ENCODE measurements around the gene LMCD1.
A peak's percentile ranks its signal among the peaks of the same experiment; 100 is the strongest.

The LMCD1 gene, protein sequence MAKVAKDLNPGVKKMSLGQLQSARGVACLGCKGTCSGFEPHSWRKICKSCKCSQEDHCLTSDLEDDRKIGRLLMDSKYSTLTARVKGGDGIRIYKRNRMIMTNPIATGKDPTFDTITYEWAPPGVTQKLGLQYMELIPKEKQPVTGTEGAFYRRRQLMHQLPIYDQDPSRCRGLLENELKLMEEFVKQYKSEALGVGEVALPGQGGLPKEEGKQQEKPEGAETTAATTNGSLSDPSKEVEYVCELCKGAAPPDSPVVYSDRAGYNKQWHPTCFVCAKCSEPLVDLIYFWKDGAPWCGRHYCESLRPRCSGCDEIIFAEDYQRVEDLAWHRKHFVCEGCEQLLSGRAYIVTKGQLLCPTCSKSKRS

DNA sequence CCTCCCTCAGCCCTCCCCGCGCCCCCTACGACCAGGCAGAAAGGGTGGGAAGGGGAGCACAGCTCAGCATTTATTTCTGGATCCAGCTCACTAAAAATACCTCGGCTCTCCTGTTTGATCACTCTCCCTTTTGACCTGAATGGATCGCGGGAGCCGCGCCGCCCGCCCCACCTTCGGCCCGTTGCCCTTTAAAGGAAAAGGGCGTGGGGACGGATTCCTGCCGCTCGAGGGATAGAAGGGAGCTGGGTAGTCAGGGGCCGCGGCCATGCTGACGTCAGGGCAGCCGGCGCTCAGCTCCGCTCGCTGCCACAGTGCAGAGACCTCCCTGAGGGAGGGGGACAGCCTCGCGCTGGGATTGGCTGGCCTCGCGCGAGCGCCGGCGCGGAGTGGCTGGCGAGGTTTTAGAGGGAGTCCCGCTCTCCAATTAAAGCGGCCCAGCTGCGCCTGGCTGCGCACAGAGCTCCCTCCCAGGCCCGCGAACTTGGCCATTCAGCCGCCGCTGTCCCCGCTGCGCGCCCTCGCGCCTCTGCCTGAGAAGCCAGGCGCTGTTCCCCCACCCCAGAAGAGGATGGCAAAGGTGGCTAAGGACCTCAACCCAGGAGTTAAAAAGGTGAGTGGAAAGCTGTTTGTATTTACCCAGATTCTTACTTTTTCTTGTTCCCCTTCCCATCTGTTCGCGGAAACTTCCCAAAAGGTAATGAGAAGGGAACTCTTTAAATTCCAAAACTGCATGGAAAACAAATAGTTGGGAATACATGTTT lies at the start of gene LMCD1:
TSS of gene LMCD1 (plus strand) at position 453 of the 761 bp plus-strand sequence. CDS start at position 569, 116 bp downstream.
- peak; percentile 99 for DNase-seq (ENCODE audit: low spot score)

DNA sequence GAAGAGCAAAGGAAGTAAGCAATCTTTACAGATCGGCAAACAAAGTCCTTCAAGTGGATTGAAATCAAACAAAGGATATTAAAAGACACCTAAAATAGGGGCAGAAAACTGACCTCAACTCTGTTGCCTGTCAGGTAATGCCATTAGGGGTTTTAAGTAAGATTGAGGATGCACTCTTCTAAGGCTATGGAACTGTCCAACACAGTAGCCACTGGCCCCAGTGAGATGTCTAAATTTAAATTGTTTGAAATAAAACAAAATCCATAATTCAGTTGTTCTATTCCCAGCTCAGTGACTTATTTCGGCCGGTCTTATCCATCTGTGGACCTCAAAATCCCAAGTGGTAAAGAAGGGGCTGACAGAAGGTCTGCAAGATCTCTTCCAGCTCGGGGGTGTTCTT lies 49.5 kb upstream of the LMCD1 start:
- DNase-seq (ENCODE audit: low spot score), result no peak

DNA sequence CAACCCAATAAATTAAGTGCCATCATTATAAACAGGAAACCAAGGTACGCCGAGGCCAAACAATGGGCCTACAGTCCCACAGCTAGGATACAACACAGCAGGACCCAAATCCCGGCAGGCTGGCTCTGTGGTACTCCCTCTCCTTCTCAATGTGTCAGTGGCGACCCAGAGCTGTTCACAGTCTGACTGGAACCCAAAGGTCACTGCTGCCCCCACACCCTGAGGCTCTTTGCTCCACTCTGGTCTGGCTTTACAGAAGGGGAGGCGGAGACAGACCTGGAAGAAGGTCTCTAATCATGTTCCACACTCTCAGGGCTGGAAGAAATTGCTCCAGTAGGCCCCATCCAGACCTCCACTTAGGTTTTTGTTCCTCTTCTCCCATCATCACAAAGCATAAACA lies 48.5 kb upstream of the LMCD1 start:
- no peak for DNase-seq (ENCODE audit: low spot score)

DNA sequence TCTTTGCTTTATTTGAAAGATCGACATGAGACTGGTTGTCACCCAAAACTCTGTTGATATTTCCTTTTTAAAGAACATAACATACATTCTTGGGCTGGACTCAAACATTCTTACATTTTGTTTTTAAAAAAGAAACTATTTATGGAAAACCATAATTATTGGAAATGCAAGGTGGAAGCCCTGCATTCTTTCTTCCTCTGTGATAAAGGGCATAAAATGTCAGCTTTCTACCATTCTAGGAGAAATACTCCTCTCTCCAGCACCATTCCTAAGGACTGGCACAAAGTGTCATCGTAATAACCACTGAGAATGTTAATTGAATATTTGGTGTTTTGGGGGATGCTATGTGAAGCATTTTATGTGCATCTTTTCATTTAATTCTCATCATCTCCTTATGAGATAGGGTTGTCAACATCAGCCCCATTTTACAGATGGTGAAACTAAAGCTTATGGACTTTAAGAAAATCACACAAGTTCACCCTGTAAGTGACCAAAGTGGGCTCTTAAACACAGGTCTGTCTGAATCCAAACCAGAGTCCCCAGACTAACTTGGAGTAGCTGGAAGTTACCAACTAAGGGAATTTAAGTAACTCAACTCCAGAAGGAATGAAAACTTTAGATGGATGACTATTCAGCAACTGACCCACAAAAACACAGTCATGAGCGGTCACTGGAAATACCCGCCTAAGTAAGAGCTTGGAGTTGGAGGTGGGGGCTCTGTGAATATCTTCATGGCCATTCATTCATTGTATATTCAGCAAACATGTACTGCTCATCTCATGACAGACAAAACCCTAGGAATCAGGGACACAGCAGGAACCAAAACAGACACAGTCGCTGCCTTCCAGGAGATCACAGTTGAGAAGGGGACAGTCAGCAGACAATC lies 45.9 kb upstream of the LMCD1 start:
- no peak for DNase-seq (ENCODE audit: low spot score)

DNA sequence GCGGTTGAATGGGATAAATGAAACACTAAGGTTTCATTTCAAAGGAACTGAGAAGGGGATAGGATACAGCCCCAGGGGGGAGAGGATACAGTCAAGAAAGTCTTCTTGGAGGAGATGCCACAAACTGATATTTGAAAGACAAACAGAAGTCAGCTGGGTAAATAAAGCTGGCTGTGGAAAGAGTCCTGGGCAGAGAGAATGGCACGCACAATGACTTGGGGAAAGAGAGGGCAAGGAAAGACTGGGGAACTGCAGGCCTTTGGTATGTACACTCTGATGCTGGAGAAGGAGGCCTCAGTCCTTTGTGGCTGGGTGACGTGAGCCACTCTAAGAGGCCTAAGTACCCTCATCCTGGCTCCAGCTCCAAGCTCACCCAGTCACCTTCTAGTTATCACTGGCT lies 45.2 kb upstream of the LMCD1 start:
- no peak for DNase-seq (ENCODE audit: low spot score)

DNA sequence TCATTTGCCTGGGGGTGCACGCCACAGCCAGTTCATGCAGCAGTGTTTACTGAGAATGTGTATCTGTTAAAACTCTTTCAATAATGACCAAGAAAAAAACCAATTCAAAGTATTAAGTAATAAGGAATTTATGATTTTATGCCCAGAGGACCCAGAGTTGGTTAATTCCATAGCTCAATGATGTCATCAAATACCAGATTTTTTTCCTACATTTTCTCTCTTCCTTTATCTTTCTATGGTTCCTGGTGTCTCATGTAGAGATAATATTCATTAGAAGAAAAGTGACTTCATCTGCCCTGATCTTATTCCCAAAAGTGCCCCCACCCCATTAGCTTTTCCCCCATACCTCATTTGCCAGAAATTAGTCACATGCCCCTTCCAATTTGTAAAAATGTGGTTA lies 44.6 kb upstream of the LMCD1 start:
- no peak for DNase-seq (ENCODE audit: low spot score)

DNA sequence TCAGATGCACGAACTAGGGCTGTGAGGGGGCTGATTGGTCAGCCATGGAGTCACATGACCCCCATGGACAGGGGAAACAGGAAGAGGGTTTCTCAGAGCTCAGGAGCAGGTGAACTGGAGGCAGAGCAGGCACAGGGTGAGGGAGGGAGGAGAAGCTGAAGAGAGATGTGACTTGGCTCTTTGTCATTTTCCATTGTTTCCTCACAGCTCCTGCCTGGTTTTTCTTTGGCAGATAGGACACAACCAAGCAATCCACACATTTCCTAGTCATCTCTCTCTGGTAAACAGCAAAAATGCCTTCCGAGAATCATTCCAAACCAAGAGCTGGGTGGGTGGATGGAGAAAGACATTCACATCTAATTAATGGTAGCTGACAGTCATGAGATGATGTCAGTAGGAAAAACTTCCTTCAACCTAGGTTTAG lies 43.4 kb upstream of the LMCD1 start:
- DNase-seq (ENCODE audit: low spot score), result no peak

DNA sequence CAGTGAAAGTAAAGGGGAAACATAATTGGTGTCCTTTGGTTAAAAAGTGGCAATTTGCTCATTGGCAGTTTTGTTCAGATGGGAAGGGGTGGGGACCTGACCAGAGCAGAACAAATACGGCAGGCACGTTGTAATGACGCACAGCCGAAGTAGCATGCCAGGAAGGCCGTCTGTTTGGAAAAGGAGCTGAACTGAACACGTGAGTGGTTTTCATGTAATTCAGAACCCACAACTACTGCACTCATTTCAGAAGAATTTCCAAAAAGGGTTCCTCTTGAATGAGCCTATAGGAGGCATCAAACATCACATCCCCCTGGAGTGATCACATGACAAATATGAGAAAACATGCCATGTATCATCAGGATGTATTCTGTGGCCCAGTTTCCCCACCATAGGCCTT lies 42.9 kb upstream of the LMCD1 start:
- DNase-seq (ENCODE audit: low spot score), result no peak

DNA sequence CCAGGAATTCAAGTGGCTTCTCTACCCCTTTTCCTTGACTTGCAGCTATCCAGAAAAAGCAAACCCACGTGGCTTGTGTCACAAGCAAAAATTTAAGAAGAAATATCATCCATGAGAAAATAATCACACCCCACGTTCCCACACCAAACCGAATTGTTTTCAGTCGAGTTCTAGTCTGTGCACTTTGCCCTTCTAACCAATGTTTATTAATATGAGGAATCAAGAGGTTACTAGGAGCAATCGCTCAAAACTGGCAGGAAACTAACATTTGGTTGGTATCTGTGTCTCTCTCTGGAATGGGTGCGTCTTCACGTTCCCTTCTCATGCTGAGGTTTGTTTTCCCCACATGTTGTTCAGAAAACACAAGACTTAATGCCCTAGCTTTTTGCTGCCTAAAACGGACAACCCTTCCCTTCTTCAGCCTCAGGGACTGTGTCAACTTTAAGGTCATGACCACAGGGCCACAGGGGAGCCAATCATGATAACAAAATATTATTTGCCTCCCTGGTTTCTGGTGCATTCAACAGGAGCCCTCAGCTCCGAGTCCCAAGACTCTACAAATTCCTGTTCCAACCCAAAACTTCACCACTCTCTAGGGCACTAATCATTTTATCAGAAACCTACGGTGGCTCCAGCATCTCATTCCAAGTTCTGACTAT lies 41.4 kb upstream of the LMCD1 start:
- no peak for DNase-seq (ENCODE audit: low spot score)

DNA sequence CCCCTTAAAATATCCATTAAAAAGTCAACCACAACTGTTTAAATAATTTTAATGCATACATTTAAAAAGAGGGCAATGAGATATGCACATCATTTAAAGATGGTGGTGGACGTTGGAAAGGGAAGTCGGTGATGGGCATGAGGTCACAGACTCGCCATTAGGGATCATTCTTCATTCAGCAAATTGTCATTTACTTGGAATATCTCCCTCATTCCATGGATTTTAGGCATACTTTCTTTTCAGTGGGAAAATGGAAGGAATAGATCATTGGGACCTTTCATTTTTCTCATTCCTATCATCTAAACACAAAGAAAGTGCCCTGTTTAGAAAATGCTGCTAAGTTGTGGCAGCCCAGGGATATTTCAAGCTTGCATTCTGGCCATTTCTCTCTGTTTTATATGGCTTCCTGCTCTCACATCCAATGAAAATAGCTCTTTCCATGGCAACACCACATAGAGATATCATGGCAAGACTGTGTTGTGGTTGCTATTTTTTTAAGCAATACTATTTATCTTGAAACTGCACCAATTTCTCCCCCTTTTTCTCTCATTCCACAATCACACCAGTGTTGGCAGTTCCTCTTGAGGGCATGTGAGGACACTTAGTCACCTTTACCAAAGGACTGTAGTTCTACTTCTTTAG lies 40.7 kb upstream of the LMCD1 start:
- no peak for DNase-seq (ENCODE audit: low spot score)

DNA sequence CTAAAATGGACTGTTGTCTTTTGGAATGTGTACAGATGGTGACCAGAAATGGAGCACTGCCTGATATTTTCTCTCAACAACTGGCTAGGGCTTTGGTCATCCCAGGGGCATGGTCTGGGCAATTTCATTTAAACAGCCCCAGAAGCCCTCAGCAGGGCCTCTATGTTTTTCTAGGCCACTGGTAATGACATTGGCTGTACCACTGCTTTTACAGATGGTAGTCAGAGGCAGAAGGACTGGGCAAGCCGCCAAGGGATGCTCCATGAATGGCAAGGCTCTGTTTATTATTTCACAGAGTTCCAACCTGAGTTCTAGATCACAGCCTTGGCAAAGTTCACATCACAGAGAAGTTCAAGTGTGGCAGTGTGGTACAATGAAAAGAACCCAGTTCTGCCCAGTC lies 37.0 kb upstream of the LMCD1 start:
- DNase-seq (ENCODE audit: low spot score), result no peak

DNA sequence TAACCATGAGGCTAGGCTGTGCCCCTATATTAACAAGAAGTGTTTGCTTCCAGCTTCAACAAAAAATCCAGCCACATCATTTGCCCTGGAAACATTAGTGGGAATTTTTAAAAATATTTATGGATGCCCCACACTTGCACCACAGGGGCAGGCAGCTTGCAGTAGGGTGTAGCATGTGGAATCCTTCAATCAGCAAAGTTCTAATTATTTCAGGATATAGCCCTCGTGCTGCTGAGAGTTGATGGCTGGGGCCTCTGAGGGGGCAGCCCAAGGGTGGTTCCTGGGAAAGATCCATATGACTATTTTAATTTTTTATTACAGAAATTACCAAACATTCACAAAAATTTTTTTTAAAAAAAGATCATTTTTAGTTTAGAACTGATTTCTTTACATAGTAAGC lies 35.1 kb upstream of the LMCD1 start:
- DNase-seq (ENCODE audit: low spot score), result no peak

DNA sequence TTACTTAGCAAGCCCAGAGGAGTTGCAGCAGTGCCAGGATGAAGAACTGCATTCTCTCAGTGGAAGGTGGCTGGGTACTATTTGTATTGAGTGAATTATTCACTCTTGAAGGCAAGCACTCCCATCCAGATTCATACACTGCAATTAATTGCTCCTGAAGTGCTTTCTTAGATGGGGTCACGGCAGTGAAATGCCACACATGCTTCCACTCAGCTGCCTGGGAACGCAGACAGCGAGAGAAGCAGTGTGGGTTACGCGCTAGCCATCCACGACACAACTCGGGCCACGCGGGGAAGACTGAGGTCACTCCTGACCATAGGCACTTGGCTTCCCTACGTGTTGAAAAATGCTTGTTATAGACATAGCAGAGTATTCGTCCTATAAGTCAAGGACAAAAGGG lies 30.8 kb upstream of the LMCD1 start:
- no peak for DNase-seq (ENCODE audit: low spot score)

DNA sequence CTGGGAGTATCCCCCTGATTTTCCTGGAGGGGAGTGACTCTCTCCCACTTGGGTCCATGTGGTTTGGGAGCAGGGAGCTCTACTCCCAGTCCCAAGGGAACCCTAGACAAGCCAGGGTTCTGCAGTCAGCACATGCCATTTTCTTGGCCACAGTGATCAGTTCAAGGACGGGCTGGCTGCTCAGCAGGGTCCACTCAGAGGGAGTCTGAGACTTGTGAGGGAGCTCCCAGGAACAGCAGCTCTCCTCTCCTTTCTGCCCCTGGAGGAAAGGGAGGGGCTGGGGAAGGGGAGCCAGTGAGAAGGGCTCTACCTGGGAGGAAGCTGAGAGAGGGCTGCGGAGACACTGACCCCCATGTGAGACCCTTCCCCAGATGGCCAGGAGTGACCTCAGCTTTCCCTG lies 29.1 kb upstream of the LMCD1 start:
- no peak for DNase-seq (ENCODE audit: low spot score)

DNA sequence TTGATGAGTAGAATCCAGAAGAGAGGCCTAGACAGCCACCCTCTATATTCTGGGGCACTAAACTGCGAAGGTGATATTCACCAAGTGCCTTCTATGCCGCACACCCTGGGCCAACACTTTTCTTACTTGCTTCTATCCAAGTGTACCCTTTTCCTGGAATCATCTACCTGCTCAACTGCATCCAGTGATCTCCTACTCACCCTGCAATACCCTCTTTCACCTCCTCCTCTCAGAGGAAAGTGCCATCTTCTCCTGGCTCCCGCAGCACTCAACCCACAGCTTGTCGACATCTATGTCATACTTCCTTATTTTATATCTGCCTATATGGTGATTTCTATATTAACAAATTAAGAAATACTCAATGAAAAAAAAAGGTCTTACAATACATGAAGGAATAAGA lies 28.6 kb upstream of the LMCD1 start:
- DNase-seq (ENCODE audit: low spot score), result no peak

DNA sequence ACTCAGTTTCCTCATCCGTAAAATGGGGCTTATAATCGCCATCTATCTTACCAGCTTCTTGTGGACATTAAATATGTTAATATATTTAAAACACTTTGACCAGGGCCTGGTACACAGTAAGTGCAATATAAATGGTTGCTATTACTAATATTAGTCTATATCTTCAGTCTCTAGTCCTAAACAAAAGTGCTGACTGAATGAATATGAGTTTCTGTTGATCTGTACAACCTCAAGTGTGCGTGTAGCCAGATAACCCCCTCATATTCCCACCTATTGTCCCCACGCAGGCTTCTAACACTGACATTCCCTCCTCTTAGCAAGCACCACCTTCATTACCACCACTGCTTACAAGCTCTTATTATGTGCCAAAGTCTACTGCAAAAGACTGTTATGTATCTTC lies 27.6 kb upstream of the LMCD1 start:
- DNase-seq (ENCODE audit: low spot score), result no peak

DNA sequence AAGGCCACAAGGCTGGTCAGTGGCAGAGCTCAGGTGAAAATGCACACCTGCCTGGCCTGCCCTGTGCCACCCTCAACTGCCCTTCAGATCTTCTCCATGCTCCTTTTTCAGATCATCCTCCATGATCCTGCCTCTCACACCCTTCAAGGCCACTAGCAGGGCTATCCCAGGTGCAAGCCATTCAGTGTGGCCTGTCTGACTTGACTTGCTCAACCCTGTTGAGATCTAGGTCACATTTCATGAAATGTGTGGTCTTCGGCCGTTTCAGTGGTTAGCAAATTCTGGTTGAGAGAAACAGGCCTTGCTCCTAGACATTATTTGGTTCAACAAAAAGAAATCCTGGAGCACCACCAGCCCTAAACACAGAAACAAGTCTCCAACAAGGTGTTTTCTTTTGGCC lies 26.6 kb upstream of the LMCD1 start:
- DNase-seq (ENCODE audit: low spot score), result no peak

DNA sequence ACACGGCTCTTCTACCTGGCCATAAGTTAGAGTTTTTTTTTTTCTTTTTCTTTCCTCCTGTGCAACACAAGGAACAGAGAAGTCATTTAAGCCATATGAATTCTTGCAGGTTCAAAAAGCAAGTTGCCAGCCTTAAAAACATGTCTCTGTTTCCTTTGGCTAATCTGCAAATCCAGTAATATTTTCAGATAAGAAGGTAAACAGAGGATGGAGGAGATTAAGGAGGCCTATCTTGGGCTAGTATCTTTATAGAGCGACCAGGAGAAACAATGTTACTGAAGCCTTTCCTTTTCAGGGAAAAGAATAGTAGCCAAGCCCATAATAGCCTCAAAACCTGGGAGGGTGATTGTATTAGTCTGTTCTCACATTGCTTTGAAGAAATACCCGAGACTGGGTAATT lies 20.9 kb upstream of the LMCD1 start:
- DNase-seq (ENCODE audit: low spot score), result no peak

DNA sequence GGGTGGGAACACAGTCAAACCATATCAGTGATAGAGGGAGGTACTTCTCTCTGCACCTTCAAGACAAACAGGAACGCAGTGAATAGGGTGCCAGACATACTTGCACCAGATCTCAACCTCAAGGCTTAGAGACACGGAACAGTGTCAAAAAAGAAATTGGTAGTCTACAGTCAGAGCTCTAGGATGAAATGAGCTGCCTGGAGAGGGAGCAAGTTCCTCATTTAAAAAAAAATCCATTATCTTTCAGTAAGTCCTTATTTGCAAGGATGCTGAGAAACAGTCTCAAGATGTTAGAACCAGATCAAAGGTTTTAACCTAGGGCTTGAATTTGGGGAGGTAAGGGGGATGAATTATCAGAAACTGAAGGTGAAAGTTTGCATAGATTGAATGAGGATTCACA lies 20.2 kb upstream of the LMCD1 start:
- DNase-seq (ENCODE audit: low spot score), result no peak

DNA sequence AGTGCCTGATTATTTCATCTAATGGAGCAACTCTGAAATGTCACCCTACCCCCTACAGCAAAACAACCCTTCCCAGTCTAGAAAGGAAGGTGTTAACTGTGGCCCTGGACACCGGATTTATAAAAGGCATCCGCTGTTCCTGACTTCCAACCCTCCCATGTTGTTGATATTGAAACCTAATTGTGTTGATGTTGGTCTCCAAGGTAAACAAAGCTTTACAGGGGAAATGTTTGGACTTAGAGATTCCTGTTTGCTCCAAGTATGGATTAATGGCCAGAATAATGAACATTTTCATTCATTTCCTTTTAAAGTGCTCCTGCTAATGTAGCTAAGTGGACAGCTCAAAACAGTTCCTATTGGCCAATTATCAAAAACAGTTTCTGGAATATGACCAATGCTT lies 19.4 kb upstream of the LMCD1 start:
- DNase-seq (ENCODE audit: low spot score), result no peak

DNA sequence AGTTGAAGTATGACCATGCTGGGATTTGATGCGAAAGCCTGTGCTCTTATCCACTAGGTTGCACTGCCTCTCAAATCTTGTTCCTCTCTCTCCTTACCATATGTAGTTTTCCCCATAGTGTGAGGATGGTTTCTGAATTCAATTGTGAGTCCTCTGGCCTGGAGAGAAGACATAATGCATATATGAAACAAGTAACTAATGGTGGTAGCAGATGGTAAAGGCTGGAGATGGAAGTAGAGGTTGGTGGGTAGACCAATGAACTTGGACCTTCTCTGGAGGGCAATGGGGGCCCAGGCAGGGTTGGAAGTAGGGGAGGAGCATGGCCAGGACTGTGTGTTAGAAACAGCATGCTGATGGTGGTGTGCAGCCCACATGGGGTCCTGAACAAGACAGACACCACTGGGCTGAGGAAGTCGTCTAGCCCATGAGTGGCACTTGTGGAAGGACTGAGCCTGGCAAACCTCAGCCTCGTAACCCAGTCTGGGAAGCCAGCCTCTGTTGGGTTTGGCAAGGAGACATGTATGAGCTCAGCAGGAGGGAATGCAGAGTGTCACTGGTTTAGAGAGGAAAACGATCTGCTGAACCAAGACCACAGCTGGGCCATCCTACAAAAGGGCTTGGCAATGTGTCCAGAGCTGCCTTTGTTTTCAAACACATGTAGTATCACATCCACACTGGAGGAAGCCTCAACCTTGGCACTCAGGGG lies 18.5 kb upstream of the LMCD1 start:
- DNase-seq (ENCODE audit: low spot score), result no peak

Measured in HuH-7 (cell line).